SH-SY5Y (cell line): ENCODE results near the gene ZNF574.

ENCODE experiments used
- GATA2 ChIP-seq: IDR thresholded peaks from 2 replicates; pipeline ENCODE4 v1.6.1; 2011; ENCODE audit warnings: mild to moderate bottlenecking, low read depth, low read length
- GATA3 ChIP-seq: IDR thresholded peaks from 2 replicates; pipeline ENCODE4 v1.6.1; 2011; ENCODE audit warnings: low read depth, mild to moderate bottlenecking, low read length, moderate library complexity

- TF ChIP-seq GATA2 = no peak
- no peak for TF ChIP-seq GATA3
Measured at GRCh38 chr19:42037649-42038048, 38.3 kb upstream of the ZNF574 start.
